GM21825 (cell line): Measurements from ENCODE around the gene TUT7.
A peak's percentile ranks its signal among the peaks of the same experiment; 100 is the strongest.
"Not testable (repeated sequence)": the region's sequence is repeated elsewhere in the genome, so short reads cannot be mapped to it uniquely, and the experiment has no call there.

ENCODE experiments used
- ATAC-seq: cut with Tn5 transposase; IDR thresholded peaks from one replicate; pipeline ENCODE4 v1.9.1; 2021; ENCODE audit warnings: mild to moderate bottlenecking, moderate library complexity; ENCODE audit not compliant: unreplicated experiment

TUT7 gene

GRCh38 chr9:86354011-86354817, at the start of gene TUT7:
TUT7 (minus strand) TSS chr9:86354410; CDS start chr9:86353199, 1,211 bp downstream.
- ATAC-seq = peak; percentile 87

DNA sequence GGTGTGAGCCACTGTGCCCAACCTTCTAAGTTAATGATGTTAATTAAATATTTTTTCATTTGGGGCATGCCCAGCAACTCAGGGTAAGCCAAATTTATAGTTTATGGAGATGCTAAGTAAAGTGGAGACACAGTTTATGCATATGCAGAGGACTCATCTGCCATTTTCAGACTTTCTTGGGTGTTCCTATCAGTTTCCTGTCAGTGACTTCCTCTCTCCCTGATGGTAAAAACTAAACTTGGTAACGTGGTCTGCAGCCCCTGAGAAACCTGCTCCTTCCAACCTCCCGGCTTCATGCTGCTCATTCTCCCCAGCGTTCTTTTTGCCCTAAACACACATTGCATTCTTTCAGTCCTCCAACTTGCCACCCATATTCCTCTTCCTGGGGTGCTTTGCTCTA, 48.4 kb upstream of the TUT7 start:
- no peak for ATAC-seq

- no peak for ATAC-seq
Observed at GRCh38 chr9:86396412-86396811, 42.2 kb upstream of the TUT7 start.

DNA sequence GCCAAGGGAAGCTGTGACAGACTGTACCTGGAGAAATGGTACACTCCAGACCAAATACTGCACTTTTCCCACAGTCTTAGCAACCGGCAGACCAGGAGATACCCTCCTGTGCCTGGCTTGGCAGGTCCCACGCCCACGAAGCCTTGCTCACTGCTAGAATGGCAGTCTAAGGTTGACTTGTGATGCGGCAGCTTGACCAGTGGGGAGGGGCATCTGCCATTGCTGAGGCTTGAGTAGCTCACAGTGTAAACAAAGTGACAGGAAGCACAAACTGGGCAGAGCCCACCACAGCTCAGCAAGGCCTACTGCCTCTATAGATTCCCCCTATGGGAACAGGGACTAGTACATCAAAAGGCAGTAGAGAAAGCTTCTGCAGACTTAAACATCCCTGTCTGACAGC, 36.0 kb upstream of the TUT7 start:
- not testable (repeated sequence) for ATAC-seq

GRCh38 chr9:86389628-86390027, 35.4 kb upstream of the TUT7 start:
- no peak for ATAC-seq

DNA sequence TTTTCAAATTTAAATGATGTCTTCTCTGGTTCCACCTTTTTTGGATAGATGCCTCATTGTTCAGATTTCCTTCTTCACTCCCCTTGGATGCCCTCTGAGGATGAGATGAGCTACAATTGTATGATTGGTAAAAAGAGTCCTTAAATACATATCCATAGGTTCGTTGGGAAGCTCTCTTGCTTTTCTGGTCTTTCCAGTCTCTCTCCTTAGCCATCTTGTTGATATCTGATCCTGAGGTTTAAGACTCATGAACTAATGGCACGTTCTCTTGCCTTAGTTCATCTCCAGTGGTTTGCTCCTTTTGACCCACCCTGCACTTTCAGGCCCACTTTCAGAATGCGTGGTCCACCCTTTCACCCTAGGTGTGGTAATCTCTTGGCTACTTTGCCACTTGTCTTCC, 33.2 kb upstream of the TUT7 start:
- no peak for ATAC-seq

- not testable (repeated sequence) for ATAC-seq
Observed at GRCh38 chr9:86383000-86383399, 28.8 kb upstream of the TUT7 start.

- ATAC-seq = no peak
Observed at GRCh38 chr9:86376016-86376415, 21.8 kb upstream of the TUT7 start.

DNA sequence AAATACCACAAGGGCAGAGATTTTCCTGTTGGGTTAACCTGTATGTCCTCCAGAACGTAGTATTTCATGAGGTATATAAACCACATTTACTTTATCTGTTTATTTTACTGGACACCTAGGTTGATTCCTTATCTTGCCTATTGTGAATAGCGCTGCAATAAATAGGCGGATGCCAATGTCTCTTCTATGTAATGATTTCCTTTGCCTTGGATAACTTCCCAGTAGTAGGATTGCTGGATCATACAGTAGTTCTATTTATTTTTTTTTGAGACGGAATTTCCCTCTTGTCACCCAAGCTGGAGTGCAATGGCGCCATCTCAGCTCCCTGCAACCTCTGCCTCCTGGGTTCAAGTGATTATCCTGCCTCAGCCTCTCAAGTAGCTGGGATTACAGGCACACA, 15.6 kb upstream of the TUT7 start:
- no peak for ATAC-seq

- ATAC-seq = no peak
Observed at GRCh38 chr9:86368871-86369521, 14.8 kb upstream of the TUT7 start.

GRCh38 chr9:86361176-86361575, 7.0 kb upstream of the TUT7 start:
- no peak for ATAC-seq

- no peak for ATAC-seq
Observed at GRCh38 chr9:86359151-86359879, 5.1 kb upstream of the TUT7 start.

DNA sequence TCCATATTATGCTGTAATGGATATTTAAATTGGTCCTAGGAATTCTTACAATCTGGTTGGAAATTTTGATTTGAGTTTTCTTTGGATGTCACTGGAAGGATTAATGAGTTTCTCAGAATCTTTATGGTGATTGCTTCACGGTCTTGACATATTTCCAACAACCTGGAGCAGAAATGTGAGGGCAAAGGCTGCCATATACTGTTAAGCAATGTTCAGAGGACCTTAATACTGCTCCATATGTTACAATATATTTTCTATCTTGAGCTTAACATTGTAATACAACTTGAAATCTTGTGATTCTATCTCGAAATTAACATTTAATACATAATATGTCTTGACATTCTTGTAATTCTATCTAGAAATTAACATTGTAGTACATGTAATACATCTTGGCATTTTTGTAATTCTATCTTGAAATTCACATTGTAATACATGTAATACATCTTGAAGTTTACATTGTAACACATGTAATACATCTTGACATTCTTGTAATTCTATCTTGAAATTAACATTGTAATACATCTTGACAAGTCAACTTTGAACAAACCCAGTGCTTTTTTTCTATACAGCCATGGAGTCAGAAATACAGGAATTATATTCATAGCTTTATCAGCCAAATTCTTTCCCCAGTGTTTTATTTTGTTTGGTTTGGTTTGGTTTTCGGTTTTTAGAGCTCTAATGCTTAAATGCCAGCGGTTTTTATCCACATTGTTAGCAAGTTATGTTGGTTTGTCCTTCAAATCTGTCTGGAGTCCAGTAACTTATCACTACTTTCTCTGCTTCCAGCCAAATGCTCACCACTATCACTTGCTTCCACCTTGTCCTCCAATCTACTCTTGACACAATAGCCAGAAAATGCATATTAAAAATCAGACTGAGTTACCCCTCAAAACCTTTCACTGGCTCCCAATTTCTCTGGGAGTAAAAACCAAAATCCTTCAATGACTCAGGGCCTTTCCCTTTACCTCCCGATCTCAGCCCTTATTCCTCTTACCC, 3.0 kb upstream of the TUT7 start:
- no peak for ATAC-seq

DNA sequence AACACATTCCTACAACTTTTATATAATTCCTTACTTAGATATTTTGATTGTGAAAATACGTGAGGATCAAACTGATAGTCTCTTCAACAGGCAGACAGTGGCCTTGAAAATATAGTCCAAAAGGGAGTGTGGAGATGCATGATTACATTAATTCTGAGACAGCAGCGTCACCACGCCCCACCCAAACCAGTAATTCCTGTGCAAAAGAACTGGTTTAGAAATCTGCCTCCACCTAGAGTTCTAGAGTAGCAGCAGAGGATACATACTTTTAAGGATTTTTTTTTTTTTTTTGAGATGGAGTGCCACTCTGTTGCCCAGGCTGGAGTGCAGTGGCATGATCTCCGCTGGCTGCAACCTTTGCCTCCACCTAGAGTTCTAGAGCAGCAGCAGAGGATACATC, 1.6 kb upstream of the TUT7 start:
- no peak for ATAC-seq

- no peak for ATAC-seq
Observed at GRCh38 chr9:86354818-86355309, 654 bp upstream of the TUT7 start.

DNA sequence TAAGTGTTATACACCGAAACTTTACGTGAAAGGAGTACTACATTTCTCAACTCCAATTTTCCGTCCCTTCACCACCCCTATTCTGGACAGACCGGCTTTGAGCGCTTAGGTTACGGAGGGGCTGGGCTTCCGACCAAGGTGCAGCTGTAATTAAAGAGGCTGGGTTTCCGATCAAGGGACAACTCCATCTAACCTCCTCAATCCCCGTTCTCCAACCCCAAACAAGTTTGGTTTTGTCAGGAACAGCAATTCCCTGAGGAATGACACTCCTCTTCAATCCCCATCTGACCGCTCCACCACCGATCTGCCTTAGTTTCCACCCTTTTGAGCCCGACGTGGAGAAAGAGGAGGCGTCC, 577 bp downstream of the TUT7 start:
- ATAC-seq = no peak

DNA sequence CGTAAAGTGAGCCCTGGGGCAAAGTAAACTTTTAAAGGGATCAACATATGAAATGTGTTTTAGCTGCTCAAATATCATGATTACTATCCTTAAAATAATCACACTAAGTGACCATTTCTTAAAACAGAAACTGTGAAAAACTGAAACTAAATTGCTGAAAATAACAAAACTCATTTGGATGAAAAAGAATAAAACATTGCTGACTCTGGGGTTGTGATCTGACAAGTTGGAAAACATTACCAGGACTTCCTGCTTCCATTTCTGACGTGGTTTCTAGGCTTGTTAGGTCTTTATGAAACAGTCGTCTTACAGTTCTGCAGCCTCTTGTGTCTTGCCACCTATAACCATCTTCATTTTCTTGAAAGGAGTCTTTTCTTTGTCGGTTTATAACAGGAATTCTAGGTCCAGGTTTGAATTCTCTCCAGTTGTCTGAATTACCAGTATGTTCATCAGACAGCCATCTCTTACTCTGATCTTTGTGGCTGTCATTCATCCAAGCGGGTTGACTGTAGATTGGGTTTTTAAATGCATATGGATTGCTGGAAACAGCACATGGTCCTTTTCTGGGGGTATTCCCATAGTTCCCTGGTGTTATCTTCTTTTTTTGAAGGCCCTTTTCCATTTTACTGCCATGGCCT, 1.7 kb downstream of the TUT7 start:
- ATAC-seq = no peak

DNA sequence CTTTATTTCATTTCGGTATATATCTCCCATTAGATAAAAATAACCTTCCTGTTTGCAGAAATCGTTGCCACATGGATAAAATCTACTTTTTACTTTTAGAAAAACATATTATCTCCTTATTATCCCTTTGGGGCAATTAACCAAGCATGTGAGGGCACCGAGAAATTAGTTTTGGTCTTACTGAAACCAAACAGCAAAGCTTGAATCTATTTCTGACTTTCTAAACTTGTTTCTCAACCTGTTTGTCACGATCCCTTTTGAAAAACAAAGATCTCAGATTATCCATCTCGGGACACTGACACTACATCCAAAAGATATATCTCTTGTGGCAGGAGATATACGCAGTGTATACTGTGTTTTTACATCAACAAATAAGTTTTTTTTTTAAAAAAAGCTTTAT, 2.3 kb downstream of the TUT7 start:
- no peak for ATAC-seq

DNA sequence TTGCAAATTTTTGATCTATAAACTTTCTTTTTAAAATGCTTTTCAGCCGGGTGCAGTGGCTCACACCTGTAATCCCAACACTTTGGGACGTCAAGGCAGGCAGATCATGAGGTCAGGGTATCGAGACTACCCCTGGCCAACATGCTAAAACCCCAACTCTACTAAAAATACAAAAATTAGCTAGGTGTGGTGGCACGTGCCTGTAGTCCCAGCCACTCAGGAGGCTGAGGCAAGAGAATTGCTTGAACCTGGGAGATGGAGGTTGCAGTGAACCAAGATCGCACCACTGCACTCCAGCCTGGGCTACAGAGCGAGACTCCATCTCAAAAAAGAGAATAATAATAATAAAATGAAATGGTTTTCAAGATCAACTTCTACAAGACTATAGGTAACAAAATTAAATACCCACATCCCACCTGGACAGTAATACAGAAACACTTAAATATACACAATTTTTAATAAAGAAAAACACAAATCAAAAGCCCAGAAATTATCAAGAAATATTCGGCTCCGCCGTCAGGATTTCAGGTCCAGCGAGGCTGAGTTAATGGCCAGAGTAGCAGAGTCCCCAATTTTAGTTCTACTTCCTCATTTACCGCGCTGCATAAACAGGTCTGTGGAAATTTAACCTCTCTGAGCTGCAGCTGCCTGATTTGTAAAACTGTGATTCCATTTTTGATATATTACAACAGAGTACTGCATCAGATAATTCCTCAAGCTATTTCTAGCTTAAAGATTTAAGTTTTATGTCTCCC, 4.0 kb downstream of the TUT7 start:
- ATAC-seq = peak; percentile 29
